ENCODE results near the gene MS4A13.
"Not testable (repeated sequence)": the region's sequence is repeated elsewhere in the genome, so short reads cannot be mapped to it uniquely, and the experiment has no call there.

The MS4A13 gene

DNA sequence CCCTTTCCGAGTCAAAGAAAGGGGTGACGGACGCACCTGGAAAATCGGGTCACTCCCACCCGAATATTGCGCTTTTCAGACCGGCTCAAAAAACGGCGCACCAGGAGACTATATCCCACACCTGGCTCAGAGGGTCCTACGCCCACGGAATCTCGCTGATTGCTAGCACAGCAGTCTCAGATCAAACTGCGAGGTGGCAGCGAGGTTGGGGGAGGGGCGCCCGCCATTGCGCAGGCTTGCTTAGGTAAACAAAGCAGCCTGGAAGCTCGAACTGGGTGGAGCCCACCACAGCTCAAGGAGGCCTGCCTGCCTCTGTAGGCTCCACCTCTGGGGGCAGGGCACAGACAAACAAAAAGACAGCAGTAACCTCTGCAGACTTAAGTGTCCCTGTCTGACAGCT, 17.2 kb downstream of the MS4A13 start:
- DNase-seq, result not testable (repeated sequence)

DNA sequence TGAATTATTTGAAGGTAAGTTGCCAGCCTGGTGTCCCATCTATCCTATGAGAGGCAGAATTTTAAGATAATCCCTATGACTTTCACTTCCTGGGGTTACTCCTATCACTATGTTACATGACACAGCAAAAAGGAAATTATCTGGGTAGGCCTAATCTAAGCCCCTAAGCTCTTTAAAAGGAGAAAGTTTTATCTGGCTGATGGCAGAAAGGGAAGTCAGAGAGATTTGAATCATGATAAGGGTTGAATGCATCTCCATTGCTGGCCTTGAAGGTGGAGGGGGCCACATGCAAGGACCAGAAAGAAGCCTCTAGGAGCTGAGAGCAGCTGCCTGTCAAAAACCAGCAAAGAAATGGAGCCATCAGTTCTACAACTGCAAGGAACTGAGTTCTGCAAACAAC, 23.4 kb downstream of the MS4A13 start:
- DNase-seq, result not testable (repeated sequence)

DNA sequence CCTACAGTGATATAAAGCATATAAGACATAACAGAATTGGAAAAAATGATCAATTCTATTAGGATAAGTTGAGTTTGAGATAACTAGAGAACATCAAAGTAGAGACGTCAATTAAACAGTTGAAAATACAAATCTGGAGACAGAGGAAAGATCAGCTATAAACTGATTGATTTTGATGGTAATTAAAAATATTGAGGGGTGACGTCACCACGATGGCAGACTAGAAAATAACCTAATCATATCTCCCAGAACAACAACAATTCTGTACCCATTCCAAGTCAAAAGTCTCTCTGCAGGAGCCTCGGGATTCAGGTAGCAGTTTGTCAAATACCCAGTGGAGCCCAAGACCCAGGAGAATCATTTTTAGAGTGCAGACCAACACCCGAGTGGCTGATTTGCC, 28.9 kb downstream of the MS4A13 start:
- no peak for DNase-seq

DNA sequence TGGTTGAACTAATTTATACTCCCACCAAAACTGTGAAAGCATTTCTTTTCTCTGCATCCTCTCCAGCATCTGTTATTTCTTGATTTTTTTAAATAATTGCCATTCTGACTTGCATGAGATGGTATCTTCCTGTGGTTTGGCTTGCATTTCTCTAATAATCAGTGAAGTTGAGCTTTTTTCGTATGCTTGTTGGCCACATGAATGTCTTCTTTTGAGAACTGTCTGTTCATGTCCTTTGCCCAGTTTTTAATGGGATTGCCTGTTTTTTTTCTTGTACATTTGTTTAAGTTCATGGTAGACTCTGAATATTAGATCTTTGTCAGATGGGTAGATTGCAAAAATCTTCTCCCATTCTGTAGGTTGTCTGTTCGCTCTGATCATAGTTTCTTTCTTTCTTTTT, 46.1 kb downstream of the MS4A13 start:
- DNase-seq, result no peak

DNA sequence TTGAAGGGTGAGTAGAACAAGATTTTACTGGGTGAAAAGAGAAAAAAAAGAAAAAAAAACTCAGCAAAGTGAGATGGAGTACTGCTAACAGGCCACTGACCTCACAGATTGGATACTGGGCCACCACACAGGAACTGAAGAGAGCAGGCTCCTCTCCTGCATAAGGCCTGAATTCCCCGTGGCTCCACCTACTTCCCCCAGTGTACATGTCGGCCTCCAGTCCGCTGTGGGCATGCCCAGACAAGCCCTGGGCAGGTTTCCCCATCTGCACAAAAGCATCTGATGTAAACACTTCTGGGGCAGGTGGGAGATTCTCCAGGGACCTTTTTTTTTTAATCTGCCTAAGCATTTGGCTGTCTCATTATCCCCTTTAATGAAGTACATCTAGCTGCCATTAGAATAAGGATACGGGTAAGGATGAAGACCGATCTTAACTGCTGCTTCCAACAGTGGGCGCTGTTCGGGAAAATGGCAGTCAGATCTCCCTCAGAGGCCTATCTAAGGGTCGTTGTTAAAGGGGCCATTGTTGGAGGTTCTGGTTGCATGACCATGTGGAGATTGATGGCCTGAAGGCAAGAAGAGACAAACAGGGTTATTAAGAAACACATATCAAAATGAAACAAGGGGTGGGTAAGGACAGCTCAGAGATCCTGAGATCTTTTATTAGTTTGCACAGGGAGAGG, 48.5 kb downstream of the MS4A13 start:
- DNase-seq, result no peak

DNA sequence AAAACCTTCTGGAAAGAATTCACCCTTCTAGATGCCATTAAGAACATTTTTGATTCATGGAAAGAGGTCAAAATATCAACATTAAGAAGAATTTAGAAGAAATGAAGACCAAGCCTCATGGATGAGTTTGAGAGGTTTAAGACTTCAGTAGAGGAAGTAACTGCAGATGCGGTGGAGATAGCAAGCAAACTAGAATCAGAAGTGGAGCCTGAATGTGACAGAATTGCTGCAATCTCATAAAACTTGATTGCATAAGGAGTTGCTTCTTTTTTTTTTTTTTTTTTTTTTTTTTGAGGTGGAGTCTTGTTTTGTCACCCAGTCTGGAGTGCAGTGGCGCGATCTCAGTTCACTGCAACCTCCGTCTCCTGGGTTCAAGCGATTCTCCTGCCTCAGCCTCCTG, 51.6 kb downstream of the MS4A13 start:
- DNase-seq, result no peak

DNA sequence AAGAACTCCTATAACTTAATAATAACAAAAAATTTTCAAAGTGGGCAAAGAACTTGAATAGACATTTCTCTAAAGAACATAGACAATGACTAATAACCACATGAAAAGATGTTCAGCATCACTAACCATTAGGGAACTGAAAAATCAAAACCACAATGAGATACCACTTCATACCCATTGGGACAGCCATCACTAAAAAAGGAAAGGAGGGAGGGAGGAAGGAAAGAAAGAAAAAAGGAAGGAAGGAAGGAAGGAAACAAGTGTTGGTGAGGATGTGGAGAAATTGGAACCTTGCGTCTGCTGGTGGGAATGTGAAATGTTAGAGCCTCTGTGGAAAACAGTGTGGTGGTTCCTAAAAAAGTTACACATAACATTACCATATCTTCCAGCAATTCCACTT, 55.8 kb downstream of the MS4A13 start:
- DNase-seq, result no peak

DNA sequence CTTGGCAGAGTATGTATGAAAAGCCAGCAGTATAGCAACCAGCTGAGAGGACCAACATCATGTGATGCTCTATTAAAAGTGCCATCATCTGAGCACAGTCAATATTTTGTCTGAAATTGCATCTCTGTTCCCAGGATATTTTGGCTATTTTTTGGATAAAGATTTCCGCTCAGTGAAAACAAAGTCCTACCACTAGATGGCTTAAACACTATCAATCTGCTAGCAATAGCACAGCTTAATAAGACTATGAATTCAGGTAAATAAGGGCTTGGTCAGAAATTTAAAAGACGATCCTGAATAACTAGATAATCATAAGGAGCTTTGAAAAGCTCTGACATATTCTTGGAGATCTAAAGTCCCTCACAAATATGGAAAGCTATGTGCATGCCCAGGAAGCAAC, 74.4 kb downstream of the MS4A13 start:
- DNase-seq, result no peak
